Right renal cortex interstitium (tissue), 3 donors: Measurements from ENCODE around the gene PPRC1. TPM values are rescaled to one million over a fixed set of nuclear protein-coding genes. Genes with fewer than 3 reads are reported as not detected.
A peak's percentile ranks its signal among the peaks of the same experiment; 100 is the strongest.

Experiments used
- DNase-seq, 3 donors: peaks; one replicate each; pipeline ENCODE4 v3.0.0-alpha.2; 2013; ENCODE audit warnings: low read depth in 3 of 3, low spot score in 2 of 3
- polyA plus RNA-seq, 3 donors: library from polyadenylated mRNA; unstranded; fragments of 120-200 nt; gene quantifications; one replicate each; pipeline ENCODE4 v1.2.1, GENCODE V29; 2013; ENCODE audit not compliant: insufficient read length in 3 of 3

PPRC1 gene
- polyA plus RNA-seq, 3 donors: 30.0 to 31.6 (median 31.1) TPM

DNA sequence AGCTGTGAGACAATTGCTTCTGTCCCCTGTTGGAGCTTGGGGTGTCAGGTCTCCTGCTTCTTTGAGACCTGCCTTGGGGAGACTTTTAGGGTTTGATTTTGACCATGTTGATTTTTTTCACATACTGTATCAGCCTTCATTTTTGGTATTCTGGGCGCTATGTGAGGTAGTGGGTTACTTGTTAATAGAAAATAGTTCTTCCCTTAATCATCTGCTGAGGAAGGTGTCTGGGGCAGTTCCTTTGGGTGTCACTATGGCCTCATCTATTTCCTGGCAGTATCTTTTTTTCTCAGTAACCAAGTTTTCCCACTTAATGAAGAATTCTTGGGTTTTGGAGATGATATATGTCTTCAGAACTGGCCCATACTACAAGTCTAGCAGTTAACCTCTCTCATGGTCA lies 14.7 kb downstream of the PPRC1 start:
- DNase-seq: no peak

DNA sequence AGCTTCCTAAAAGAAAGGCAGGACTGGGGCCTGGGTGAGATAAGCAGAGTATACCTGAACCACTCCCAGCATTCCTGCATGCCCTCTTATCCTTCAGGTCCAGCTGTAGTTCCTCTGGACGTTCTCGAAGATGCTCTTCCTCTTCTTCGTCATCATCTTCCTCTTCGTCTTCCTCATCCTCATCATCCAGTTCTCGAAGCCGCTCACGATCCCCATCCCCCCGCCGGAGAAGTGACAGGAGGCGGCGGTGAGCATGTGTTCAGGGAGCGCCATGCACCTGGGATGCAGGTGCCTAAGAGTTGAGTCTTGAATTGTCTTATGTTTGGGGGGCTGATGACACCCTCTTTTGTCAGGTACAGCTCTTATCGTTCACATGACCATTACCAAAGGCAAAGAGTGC lies 15.4 kb downstream of the PPRC1 start:
- no peak for DNase-seq

- DNase-seq: no peak
Observed at GRCh38 chr10:102150970-102151773, 18.3 kb downstream of the PPRC1 start.

DNA sequence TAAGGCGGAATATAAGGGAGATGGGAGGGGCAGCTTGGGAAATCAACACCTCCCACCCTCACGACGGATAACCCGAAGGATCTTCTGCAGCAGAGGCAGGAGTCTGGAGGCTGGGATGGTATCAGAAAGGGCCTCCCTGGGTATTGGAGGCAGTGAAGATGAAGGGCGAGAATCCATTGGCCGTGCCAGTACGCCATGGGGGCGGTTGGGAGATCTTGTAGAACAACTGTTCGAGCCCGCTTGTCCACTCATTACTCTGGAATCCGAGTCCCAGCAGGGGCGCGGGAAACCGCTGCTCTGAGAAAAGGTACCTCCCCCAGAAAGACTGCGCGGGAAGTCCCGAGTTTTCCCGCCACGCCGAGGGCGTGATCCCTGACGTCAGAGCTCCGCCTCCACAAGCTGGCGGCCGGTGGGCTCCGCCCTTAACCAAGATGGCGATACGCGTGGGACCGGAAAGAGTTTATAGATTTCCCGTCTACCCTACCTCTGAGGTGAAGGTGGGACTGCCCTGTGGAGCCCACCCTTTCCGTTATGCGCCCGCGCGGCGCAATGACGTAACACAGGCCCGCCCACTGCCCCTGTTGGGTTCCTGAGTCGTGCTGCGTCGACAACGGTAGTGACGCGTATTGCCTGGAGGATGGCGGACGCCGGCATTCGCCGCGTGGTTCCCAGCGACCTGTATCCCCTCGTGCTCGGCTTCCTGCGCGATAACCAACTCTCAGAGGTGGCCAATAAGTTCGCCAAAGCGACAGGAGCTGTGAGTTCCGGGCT lies 19.1 kb downstream of the PPRC1 start, which contains the start of gene NOLC1:
Gene NOLC1, plus strand, starts transcription at position 616 of the 771 bp plus-strand sequence. Its CDS starts 22 bp downstream, at position 638.
- DNase-seq: peak; percentile 96 to 97 (median 96)

DNA sequence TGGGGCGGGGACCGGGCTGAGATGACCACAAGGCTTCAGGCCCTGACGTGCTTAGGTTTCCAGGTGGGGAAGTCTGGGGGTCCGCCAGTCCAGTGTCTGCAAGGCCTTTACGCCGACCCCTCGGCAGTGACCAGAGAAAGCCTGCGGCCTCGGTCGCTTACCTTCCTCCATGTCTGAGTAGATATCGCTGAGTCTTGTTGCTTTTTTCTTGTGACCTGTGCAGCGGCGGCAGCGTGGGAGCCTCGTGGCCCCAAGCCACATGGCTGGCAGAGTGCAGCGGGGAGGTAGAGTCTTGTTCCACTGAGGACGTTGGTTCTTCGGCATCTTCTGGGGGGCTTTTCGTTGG lies 19.7 kb downstream of the PPRC1 start:
- DNase-seq: no peak

GRCh38 chr10:102153093-102153620 lies 20.3 kb downstream of the PPRC1 start:
- DNase-seq: no peak

GRCh38 chr10:102154466-102155116 lies 21.8 kb downstream of the PPRC1 start:
- no peak for DNase-seq

- DNase-seq: no peak
Observed at GRCh38 chr10:102157224-102157623, 24.4 kb downstream of the PPRC1 start.

DNA sequence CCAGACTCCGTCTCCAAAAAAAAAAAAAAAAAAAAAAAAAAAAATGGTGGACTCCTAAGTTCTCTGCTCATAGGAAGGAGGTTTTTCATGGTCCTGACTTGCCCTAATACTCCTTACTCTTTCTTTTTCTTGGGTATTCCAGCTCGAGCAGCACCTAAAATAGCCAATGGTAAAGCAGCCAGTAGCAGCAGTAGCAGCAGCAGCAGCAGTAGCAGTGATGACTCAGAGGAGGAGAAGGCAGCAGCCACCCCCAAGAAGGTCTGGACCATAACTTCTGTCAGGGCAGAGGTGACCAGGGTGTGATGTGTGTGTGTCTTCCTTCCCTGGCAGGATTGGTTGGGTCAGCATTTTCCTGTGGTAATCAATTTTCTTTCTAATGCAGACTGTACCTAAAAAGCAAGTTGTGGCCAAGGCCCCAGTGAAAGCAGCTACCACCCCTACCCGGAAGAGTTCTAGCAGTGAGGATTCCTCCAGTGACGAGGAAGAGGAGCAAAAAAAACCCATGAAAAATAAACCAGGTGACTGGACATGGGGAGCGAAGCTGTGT lies 26.3 kb downstream of the PPRC1 start:
- DNase-seq: no peak

GRCh38 chr10:102159831-102160230 lies 27.0 kb downstream of the PPRC1 start:
- no peak for DNase-seq

GRCh38 chr10:102163342-102163989 lies 30.6 kb downstream of the PPRC1 start:
- no peak for DNase-seq

DNA sequence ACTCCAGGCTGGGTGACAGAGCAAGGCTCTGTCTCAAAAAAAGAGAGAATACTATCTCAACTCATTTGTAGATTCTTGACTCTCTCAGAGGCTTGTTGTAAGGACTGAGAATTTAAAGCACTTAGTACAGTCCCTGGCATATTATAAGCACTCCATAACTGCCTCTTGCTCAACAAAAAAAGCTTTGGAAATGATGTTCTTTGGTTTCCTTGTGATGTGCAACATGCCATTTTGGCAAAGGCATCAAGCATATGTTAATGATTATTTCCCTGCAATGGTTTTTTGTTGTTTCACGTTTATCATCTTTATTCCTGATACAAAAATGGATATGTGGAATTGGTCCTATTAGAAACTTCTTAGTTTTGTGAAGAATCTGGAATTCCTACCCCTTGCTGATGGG lies 35.0 kb downstream of the PPRC1 start:
- no peak for DNase-seq

GRCh38 chr10:102170602-102171001 lies 37.8 kb downstream of the PPRC1 start:
- DNase-seq: no peak

DNA sequence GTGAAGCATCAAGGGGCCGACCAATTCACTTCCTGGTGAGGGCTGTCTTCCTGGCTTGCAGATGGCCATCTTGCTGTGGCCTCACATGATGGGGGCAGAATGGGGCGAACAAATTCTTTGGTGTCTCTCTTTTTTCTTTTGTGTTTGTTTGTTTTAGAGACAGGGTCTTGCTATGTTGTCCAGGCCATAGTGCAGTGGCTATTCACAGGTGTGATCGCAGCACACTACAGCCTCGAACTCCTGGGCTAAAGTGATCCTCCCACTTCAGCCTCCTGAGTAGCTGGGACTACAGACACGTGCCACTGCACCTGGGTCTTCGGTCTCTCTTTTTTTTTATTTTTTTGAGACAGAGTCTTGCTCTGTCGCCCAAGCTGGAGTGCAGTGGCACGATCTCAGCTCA lies 39.4 kb downstream of the PPRC1 start:
- DNase-seq: no peak

- no peak for DNase-seq
Observed at GRCh38 chr10:102175415-102175814, 42.6 kb downstream of the PPRC1 start.

- no peak for DNase-seq
Observed at GRCh38 chr10:102184606-102185005, 51.8 kb downstream of the PPRC1 start.

- DNase-seq: no peak
Observed at GRCh38 chr10:102185272-102185671, 52.4 kb downstream of the PPRC1 start.

- DNase-seq: no peak
Observed at GRCh38 chr10:102185811-102186527, 53.1 kb downstream of the PPRC1 start.

- no peak for DNase-seq
Observed at GRCh38 chr10:102188298-102188940, 55.6 kb downstream of the PPRC1 start.
